HG03159 (cell line): Measurements from ENCODE around the gene UHRF2.
A peak's percentile ranks its signal among the peaks of the same experiment; 100 is the strongest.
"Not testable (repeated sequence)": the region's sequence is repeated elsewhere in the genome, so short reads cannot be mapped to it uniquely, and the experiment has no call there.

Experiments
- ATAC-seq: cut with Tn5 transposase; IDR thresholded peaks from one replicate; pipeline ENCODE4 v1.9.1; 2021; ENCODE audit warnings: mild to moderate bottlenecking, moderate library complexity; ENCODE audit not compliant: unreplicated experiment

The UHRF2 gene

GRCh38 chr9:6412487-6413364 is at the start of gene UHRF2:
TSS of gene UHRF2 (plus strand) at chr9:6413199. CDS start at chr9:6413491, 292 bp downstream.
- ATAC-seq: peak; percentile 79

GRCh38 chr9:6367128-6367890 is 45.7 kb upstream of the UHRF2 start:
- ATAC-seq: no peak

GRCh38 chr9:6368831-6369230 is 44.2 kb upstream of the UHRF2 start:
- no peak for ATAC-seq

- not testable (repeated sequence) for ATAC-seq
Observed at GRCh38 chr9:6381477-6382012, 31.5 kb upstream of the UHRF2 start.

- no peak for ATAC-seq
Observed at GRCh38 chr9:6382681-6383080, 30.3 kb upstream of the UHRF2 start.

GRCh38 chr9:6383551-6384225 is 29.3 kb upstream of the UHRF2 start:
- ATAC-seq: no peak

- ATAC-seq: no peak
Observed at GRCh38 chr9:6384732-6385131, 28.3 kb upstream of the UHRF2 start.

- no peak for ATAC-seq
Observed at GRCh38 chr9:6399071-6399470, 13.9 kb upstream of the UHRF2 start.

- ATAC-seq: no peak
Observed at GRCh38 chr9:6405371-6405770, 7.6 kb upstream of the UHRF2 start.

- no peak for ATAC-seq
Observed at GRCh38 chr9:6407778-6408177, 5.2 kb upstream of the UHRF2 start.

- ATAC-seq: no peak
Observed at GRCh38 chr9:6408320-6408719, 4.7 kb upstream of the UHRF2 start.

- ATAC-seq: no peak
Observed at GRCh38 chr9:6409811-6410210, 3.2 kb upstream of the UHRF2 start.

- no peak for ATAC-seq
Observed at GRCh38 chr9:6410633-6411032, 2.4 kb upstream of the UHRF2 start.

GRCh38 chr9:6413365-6414246 is 607 bp downstream of the UHRF2 start:
- peak; percentile 13 for ATAC-seq

- ATAC-seq: no peak
Observed at GRCh38 chr9:6414247-6414641, 1.2 kb downstream of the UHRF2 start.

- ATAC-seq: no peak
Observed at GRCh38 chr9:6415266-6415665, 2.3 kb downstream of the UHRF2 start.

- no peak for ATAC-seq
Observed at GRCh38 chr9:6417186-6417585, 4.2 kb downstream of the UHRF2 start.

- ATAC-seq: no peak
Observed at GRCh38 chr9:6418764-6419163, 5.8 kb downstream of the UHRF2 start.

GRCh38 chr9:6424940-6425339 is 11.9 kb downstream of the UHRF2 start:
- ATAC-seq: no peak

GRCh38 chr9:6426117-6426516 is 13.1 kb downstream of the UHRF2 start:
- ATAC-seq: no peak
